ENCODE data around the gene SPDYE2.
"Not testable (repeated sequence)": the region's sequence is repeated elsewhere in the genome, so short reads cannot be mapped to it uniquely, and the experiment has no call there.

DNA sequence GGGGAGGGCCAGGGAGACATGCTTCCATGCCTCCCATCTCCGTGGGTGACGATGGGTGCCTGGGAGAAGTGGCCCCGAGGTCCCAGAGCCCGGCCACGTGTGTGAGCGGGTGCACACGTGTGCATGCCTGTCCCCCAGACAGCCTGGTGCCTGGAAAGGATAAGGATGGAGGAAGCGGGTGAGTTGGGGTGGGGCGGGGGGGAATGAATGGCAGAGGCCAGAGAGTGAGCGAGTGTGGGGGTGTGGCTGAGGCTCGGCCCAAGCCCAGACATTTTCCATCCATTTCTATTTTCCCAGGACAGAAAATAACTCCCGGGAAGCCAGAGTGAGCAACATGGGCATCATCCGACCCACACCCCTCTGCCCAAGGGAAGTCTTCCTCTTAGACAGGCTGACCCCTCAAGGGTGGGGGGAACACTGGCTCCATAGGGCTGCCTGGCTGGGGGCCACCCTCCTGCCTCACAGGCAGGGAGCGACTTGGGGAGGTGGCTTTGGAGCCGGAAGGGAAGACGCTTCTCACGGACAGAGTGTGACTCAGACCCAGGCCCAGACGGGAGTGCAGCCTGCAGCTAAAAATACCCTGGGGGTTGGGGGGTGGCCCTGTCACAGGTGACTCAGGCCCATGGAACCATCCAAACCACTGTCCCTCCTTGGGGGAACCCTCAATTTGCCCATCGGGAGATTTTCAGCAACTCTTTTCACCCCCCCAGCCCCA is 53.6 kb downstream of the SPDYE2 start:
- not testable (repeated sequence) for TF ChIP-seq GABPA (IDR thresholded peaks at IDR 0.05; ENCODE audit: low read depth); EP300 (IDR thresholded peaks at IDR 0.05; ENCODE audit: borderline replicate concordance in 1 of 2, low read depth in 1 of 2, low read length in 1 of 2); EZH2phosphoT487 (IDR thresholded peaks at IDR 0.05; ENCODE audit: borderline replicate concordance, low read depth); POLR2AphosphoS5 (IDR thresholded peaks at IDR 0.05; ENCODE audit: low read depth, low read length); CHD2 (IDR thresholded peaks at IDR 0.05; ENCODE audit: low read length, partially characterized antibody); SMC3 (IDR thresholded peaks at IDR 0.05; ENCODE audit: low read depth, low read length); FOSL2 (IDR thresholded peaks at IDR 0.05; ENCODE audit: borderline replicate concordance, low read depth)
- TF ChIP-seq, protein P1, sequence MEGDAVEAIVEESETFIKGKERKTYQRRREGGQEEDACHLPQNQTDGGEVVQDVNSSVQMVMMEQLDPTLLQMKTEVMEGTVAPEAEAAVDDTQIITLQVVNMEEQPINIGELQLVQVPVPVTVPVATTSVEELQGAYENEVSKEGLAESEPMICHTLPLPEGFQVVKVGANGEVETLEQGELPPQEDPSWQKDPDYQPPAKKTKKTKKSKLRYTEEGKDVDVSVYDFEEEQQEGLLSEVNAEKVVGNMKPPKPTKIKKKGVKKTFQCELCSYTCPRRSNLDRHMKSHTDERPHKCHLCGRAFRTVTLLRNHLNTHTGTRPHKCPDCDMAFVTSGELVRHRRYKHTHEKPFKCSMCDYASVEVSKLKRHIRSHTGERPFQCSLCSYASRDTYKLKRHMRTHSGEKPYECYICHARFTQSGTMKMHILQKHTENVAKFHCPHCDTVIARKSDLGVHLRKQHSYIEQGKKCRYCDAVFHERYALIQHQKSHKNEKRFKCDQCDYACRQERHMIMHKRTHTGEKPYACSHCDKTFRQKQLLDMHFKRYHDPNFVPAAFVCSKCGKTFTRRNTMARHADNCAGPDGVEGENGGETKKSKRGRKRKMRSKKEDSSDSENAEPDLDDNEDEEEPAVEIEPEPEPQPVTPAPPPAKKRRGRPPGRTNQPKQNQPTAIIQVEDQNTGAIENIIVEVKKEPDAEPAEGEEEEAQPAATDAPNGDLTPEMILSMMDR (IDR thresholded peaks at IDR 0.05), result not testable (repeated sequence)
- TF ChIP-seq, protein P2, sequence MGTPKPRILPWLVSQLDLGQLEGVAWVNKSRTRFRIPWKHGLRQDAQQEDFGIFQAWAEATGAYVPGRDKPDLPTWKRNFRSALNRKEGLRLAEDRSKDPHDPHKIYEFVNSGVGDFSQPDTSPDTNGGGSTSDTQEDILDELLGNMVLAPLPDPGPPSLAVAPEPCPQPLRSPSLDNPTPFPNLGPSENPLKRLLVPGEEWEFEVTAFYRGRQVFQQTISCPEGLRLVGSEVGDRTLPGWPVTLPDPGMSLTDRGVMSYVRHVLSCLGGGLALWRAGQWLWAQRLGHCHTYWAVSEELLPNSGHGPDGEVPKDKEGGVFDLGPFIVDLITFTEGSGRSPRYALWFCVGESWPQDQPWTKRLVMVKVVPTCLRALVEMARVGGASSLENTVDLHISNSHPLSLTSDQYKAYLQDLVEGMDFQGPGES (IDR thresholded peaks at IDR 0.05; ENCODE audit: low read depth, low read length), result not testable (repeated sequence)
- TF ChIP-seq, protein P3, sequence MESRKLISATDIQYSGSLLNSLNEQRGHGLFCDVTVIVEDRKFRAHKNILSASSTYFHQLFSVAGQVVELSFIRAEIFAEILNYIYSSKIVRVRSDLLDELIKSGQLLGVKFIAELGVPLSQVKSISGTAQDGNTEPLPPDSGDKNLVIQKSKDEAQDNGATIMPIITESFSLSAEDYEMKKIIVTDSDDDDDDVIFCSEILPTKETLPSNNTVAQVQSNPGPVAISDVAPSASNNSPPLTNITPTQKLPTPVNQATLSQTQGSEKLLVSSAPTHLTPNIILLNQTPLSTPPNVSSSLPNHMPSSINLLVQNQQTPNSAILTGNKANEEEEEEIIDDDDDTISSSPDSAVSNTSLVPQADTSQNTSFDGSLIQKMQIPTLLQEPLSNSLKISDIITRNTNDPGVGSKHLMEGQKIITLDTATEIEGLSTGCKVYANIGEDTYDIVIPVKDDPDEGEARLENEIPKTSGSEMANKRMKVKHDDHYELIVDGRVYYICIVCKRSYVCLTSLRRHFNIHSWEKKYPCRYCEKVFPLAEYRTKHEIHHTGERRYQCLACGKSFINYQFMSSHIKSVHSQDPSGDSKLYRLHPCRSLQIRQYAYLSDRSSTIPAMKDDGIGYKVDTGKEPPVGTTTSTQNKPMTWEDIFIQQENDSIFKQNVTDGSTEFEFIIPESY (IDR thresholded peaks at IDR 0.05; ENCODE audit: borderline replicate concordance, low read depth), result not testable (repeated sequence)
- TF ChIP-seq, protein P4, sequence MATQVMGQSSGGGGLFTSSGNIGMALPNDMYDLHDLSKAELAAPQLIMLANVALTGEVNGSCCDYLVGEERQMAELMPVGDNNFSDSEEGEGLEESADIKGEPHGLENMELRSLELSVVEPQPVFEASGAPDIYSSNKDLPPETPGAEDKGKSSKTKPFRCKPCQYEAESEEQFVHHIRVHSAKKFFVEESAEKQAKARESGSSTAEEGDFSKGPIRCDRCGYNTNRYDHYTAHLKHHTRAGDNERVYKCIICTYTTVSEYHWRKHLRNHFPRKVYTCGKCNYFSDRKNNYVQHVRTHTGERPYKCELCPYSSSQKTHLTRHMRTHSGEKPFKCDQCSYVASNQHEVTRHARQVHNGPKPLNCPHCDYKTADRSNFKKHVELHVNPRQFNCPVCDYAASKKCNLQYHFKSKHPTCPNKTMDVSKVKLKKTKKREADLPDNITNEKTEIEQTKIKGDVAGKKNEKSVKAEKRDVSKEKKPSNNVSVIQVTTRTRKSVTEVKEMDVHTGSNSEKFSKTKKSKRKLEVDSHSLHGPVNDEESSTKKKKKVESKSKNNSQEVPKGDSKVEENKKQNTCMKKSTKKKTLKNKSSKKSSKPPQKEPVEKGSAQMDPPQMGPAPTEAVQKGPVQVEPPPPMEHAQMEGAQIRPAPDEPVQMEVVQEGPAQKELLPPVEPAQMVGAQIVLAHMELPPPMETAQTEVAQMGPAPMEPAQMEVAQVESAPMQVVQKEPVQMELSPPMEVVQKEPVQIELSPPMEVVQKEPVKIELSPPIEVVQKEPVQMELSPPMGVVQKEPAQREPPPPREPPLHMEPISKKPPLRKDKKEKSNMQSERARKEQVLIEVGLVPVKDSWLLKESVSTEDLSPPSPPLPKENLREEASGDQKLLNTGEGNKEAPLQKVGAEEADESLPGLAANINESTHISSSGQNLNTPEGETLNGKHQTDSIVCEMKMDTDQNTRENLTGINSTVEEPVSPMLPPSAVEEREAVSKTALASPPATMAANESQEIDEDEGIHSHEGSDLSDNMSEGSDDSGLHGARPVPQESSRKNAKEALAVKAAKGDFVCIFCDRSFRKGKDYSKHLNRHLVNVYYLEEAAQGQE (IDR thresholded peaks at IDR 0.05; ENCODE audit: low read depth, low read length), result not testable (repeated sequence)

All from SK-N-SH (cell line).